Keratinocyte (primary cell): ENCODE data around the gene ALG14. TPM values are rescaled to one million over a fixed set of nuclear protein-coding genes. Genes with fewer than 3 reads are reported as not detected.

Source experiments
- DNase-seq: peaks from one replicate; pipeline ENCODE4 v3.0.0-alpha.2; 2011; ENCODE audit warnings: low read depth, missing footprints, low spot score
- FAIRE-seq: peaks from 2 replicates; lab custom pipeline; 2011; peaks lifted over from hg19 to GRCh38; lab: Jason Lieb, UNC
- H2AFZ ChIP-seq: 2 replicates; pipeline ENCODE4 v1.6.0; 2012; ENCODE audit warnings: low read length, control low read depth, inconsistent platforms; ENCODE audit not compliant: control insufficient read depth
- H3K27ac ChIP-seq: 2 replicates; pipeline ENCODE4 v1.5.1; 2011; ENCODE audit warnings: low read length; ENCODE audit not compliant: control insufficient read depth, insufficient read depth
- H3K27me3 ChIP-seq: 3 replicates; pipeline ENCODE4 v1.6.0; 2011; ENCODE audit warnings: low read length; ENCODE audit not compliant: control insufficient read depth, insufficient read depth; ENCODE audit errors: extremely low read depth
- H3K36me3 ChIP-seq, 2 experiments: 2 replicates in 1 of 2; 3 replicates in 1 of 2; pipeline ENCODE4 v1.5.1; 2011; ENCODE audit warnings: low read length in 2 of 2, mild to moderate bottlenecking in 1 of 2; ENCODE audit not compliant: control insufficient read depth in 2 of 2, insufficient read depth in 2 of 2; ENCODE audit errors: extremely low read depth in 1 of 2
- H3K4me1 ChIP-seq: 3 replicates; pipeline ENCODE4 v1.5.1; 2011; ENCODE audit warnings: low read length; ENCODE audit not compliant: control insufficient read depth, insufficient read depth; ENCODE audit errors: extremely low read depth
- H3K4me2 ChIP-seq: 3 replicates; pipeline ENCODE4 v1.6.0; 2011; ENCODE audit warnings: low read depth, low read length; ENCODE audit not compliant: control insufficient read depth, insufficient read depth; ENCODE audit errors: extremely low read depth
- H3K4me3 ChIP-seq, 3 experiments: fragments of 200-600 bp in 1 of 3; sonication (generic) in 1 of 3; 2 replicates in 2 of 3; 3 replicates in 1 of 3; pipeline ENCODE4 v1.5.1; 2011 to 2016; ENCODE audit warnings: low read length in 3 of 3, mild to moderate bottlenecking in 3 of 3, control low read depth in 2 of 3, inconsistent platforms in 1 of 3, low read depth in 1 of 3, mixed read lengths in 1 of 3, mixed run types in 1 of 3, moderate library complexity in 1 of 3; ENCODE audit not compliant: control insufficient read depth in 2 of 3, insufficient read depth in 2 of 3; ENCODE audit errors: extremely low read depth in 1 of 3
- H3K79me2 ChIP-seq: 2 replicates; pipeline ENCODE4 v1.6.0; 2012; ENCODE audit warnings: low read length; ENCODE audit not compliant: control insufficient read depth, insufficient read depth
- H3K9ac ChIP-seq: 3 replicates; pipeline ENCODE4 v1.6.0; 2011; ENCODE audit warnings: low read length; ENCODE audit not compliant: control insufficient read depth, insufficient read depth; ENCODE audit errors: extremely low read depth
- H3K9me1 ChIP-seq: 3 replicates; pipeline ENCODE4 v1.6.0; 2011; ENCODE audit warnings: low read length; ENCODE audit not compliant: control insufficient read depth, insufficient read depth; ENCODE audit errors: extremely low read depth
- H3K9me3 ChIP-seq: 2 replicates; pipeline ENCODE4 v1.5.1; 2012; ENCODE audit warnings: low read depth, low read length; ENCODE audit not compliant: control insufficient read depth
- H4K20me1 ChIP-seq: 3 replicates; pipeline ENCODE4 v1.6.0; 2011; ENCODE audit warnings: low read length; ENCODE audit not compliant: control insufficient read depth, insufficient read depth; ENCODE audit errors: extremely low read depth
- EZH2 ChIP-seq: IDR thresholded peaks from one replicate; pipeline ENCODE4 v1.6.1; 2012; ENCODE audit warnings: inconsistent platforms, mild to moderate bottlenecking, low read length, moderate library complexity
- dilution Hi-C: fragments of 300-500 bp; cut with MboI; formaldehyde crosslinking; loops from one replicate; pipeline ENCODE4 v1.7.0; 2020; ENCODE audit warnings: low sequenced_read_pairs; ENCODE audit not compliant: extremely low pct_ligation_motif_present
- polyA plus RNA-seq, 5 experiments: library from polyadenylated mRNA; depleted of rRNA in 3 of 5; stranded (reverse) in 3 of 5; stranded (forward) in 1 of 5; unstranded in 1 of 5; fragments of >200 nt; gene quantifications; 1 replicate in 1 of 5; 2 replicates in 3 of 5; 3 replicates in 1 of 5; pipeline versions ENCODE4 v1.2.1 to v1.2.3, GENCODE V29; 2011 to 2012; ENCODE audit warnings: missing spikeins in 2 of 5, low read depth in 1 of 5, low replicate concordance in 1 of 5
- TF ChIP-seq, protein P1 (sequence below), 3 experiments: IDR thresholded peaks in 1 of 3; conservative IDR thresholded peaks in 1 of 3; optimal IDR thresholded peaks in 1 of 3; 2 replicates in 2 of 3; 3 replicates in 1 of 3; pipeline versions ENCODE3 to v1.5.1; 2011; ENCODE audit warnings: low read length in 3 of 3, mild to moderate bottlenecking in 3 of 3, moderate library complexity in 2 of 3, control low read depth in 1 of 3, inconsistent platforms in 1 of 3; ENCODE audit not compliant: insufficient read depth in 2 of 3; ENCODE audit errors: extremely low read depth in 1 of 3

Gene ALG14
- polyA plus RNA-seq, 1 donor (not counting 4 experiments of a cell fraction or from before 2014, with no cell fraction given): 4.6 TPM

DNA sequence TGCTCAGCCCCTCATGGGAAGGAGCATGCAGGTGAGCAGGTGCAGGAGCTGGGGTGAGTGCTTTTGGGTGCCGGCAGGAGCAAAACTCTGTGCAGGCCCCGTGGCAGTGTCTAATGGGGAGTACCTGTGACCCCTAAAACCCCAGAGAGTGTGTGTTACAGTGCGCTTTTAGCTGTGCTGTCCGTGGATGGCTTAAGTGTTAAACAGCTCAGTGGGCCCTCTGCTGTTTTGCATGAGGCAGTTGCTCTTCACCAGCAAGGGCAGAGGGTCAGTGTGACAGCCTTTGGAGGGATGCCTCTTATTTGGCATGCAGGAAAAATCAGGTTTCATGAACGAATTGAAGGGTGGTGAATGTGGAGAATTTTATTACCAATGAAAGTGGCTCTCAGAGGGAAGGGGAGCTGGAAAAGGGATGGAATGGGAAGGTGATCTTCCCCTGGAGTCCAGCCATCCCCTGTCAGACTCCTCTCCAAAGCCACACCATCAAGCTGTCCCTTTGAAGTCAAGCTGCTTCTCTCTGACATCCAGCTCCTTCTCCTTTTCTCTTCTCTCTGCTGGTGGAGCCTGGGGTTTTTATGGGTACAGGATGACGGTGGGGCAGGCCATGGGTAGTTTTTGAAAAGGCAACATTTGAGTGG, 17.0 kb upstream of the ALG14 start:
- Histone ChIP-seq H3K27ac (no peak overlapping the region), H3K36me3 (no peaks in the 10 kb centered on the region), H2AFZ (no peak overlapping the region), H3K4me3 (no peak overlapping the region), H3K9ac (no peak overlapping the region), H3K27me3 (no peaks in the 10 kb centered on the region), H3K79me2 (no peaks in the 10 kb centered on the region), H3K9me3 (peaks cover 2% of the 10 kb centered on the region), H3K4me1 (peaks cover 6% of the 10 kb centered on the region), H3K9me1 (no peaks in the 10 kb centered on the region), H3K4me2 (no peak overlapping the region), H4K20me1 (no peaks in the 10 kb centered on the region)
- DNase-seq (no peak), FAIRE-seq (no peak)
- TF ChIP-seq, protein P1, sequence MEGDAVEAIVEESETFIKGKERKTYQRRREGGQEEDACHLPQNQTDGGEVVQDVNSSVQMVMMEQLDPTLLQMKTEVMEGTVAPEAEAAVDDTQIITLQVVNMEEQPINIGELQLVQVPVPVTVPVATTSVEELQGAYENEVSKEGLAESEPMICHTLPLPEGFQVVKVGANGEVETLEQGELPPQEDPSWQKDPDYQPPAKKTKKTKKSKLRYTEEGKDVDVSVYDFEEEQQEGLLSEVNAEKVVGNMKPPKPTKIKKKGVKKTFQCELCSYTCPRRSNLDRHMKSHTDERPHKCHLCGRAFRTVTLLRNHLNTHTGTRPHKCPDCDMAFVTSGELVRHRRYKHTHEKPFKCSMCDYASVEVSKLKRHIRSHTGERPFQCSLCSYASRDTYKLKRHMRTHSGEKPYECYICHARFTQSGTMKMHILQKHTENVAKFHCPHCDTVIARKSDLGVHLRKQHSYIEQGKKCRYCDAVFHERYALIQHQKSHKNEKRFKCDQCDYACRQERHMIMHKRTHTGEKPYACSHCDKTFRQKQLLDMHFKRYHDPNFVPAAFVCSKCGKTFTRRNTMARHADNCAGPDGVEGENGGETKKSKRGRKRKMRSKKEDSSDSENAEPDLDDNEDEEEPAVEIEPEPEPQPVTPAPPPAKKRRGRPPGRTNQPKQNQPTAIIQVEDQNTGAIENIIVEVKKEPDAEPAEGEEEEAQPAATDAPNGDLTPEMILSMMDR (optimal IDR thresholded peaks at IDR 0.05 in 1 of 3, IDR thresholded peaks at IDR 0.05 in 1 of 3, conservative IDR thresholded peaks at IDR 0.05 in 1 of 3; ENCODE audit: extremely low read depth in 1 of 3, insufficient read depth in 2 of 3, low read length in 3 of 3): no peak
- no peak for TF ChIP-seq EZH2
- dilution Hi-C loops: no loop called here

- Histone ChIP-seq H4K20me1 (no peaks in the 10 kb centered on the region), H3K27ac (no peak overlapping the region), H3K9me3 (peaks cover 2% of the 10 kb centered on the region), H3K4me1 (peaks cover 6% of the 10 kb centered on the region), H3K79me2 (no peaks in the 10 kb centered on the region), H3K4me3 (no peak overlapping the region), H3K27me3 (no peaks in the 10 kb centered on the region), H2AFZ (no peak overlapping the region), H3K4me2 (no peak overlapping the region), H3K9me1 (no peaks in the 10 kb centered on the region), H3K9ac (no peak overlapping the region), H3K36me3 (no peaks in the 10 kb centered on the region)
- FAIRE-seq: no peak
- DNase-seq: no peak
- dilution Hi-C loops: no loop called here
- TF ChIP-seq EZH2: no peak
- TF ChIP-seq, protein P1 (optimal IDR thresholded peaks at IDR 0.05 in 1 of 3, IDR thresholded peaks at IDR 0.05 in 1 of 3, conservative IDR thresholded peaks at IDR 0.05 in 1 of 3; ENCODE audit: extremely low read depth in 1 of 3, insufficient read depth in 2 of 3, low read length in 3 of 3): no peak
Measured at GRCh38 chr1:95088303-95088702, 15.6 kb upstream of the ALG14 start.
